ENCODE results near the gene FANCD2.

- TF ChIP-seq EZH2 (IDR thresholded peaks at IDR 0.05) (no peak), POLR2AphosphoS5 (IDR thresholded peaks at IDR 0.05; ENCODE audit: borderline replicate concordance, low read depth, low read length) (no peak)
Measured at GRCh38 chr3:10081871-10082270, 55.6 kb downstream of the FANCD2 start.

Measured in SK-N-MC (cell line).